ENCODE results near the gene ALDH1B1.
"Not testable (repeated sequence)": the region's sequence is repeated elsewhere in the genome, so short reads cannot be mapped to it uniquely, and the experiment has no call there.

ALDH1B1 gene

GRCh38 chr9:38396371-38396671 is 3.8 kb downstream of the ALDH1B1 start:
- Mint-ChIP-seq H3K27ac (no peak overlapping the region), H3K4me3 (no peak overlapping the region), H3K9me3 (no peaks in the 10 kb centered on the region), H3K4me1 (peaks cover 33% of the 10 kb centered on the region), H3K27me3 (ENCODE audit: low read depth) (peaks cover 7% of the 10 kb centered on the region), H3K36me3 (ENCODE audit: low read depth) (peaks cover 44% of the 10 kb centered on the region)
- TF ChIP-seq, protein P1, sequence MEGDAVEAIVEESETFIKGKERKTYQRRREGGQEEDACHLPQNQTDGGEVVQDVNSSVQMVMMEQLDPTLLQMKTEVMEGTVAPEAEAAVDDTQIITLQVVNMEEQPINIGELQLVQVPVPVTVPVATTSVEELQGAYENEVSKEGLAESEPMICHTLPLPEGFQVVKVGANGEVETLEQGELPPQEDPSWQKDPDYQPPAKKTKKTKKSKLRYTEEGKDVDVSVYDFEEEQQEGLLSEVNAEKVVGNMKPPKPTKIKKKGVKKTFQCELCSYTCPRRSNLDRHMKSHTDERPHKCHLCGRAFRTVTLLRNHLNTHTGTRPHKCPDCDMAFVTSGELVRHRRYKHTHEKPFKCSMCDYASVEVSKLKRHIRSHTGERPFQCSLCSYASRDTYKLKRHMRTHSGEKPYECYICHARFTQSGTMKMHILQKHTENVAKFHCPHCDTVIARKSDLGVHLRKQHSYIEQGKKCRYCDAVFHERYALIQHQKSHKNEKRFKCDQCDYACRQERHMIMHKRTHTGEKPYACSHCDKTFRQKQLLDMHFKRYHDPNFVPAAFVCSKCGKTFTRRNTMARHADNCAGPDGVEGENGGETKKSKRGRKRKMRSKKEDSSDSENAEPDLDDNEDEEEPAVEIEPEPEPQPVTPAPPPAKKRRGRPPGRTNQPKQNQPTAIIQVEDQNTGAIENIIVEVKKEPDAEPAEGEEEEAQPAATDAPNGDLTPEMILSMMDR (IDR thresholded peaks at IDR 0.05; ENCODE audit: unreplicated experiment in 3 of 3) = no peak

DNA sequence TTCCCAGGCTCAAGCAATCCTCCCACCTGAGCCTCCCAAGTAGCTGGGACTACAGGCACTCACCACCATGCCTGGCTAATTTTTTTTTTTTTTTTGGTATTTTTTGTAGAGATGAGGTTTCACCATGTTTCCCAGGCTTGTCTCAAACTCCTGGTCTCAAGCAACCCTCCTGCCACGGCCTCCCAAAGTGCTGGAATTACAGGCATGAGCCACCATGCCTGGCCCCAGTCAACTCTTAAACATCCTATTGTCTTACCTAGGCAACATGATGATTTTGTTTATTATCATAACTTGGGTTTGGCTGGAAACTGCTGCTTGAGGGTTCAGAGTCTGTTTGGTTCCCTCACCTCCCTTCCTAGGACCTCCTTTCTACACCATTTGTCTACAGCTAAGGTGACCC is 6.7 kb downstream of the ALDH1B1 start:
- H3K27ac Mint-ChIP-seq, H3K9me3 Mint-ChIP-seq, H3K4me3 Mint-ChIP-seq: not testable (repeated sequence)
- H3K27me3 Mint-ChIP-seq (ENCODE audit: low read depth) = peaks cover 25% of the 10 kb centered on the region
- peaks cover 44% of the 10 kb centered on the region for H3K36me3 Mint-ChIP-seq (ENCODE audit: low read depth)
- peaks cover 17% of the 10 kb centered on the region for H3K4me1 Mint-ChIP-seq

- Mint-ChIP-seq H3K27ac (no peak overlapping the region), H3K36me3 (ENCODE audit: low read depth) (peaks cover 24% of the 10 kb centered on the region), H3K4me1 (peaks cover 11% of the 10 kb centered on the region), H3K4me3 (no peak overlapping the region), H3K9me3 (no peaks in the 10 kb centered on the region), H3K27me3 (ENCODE audit: low read depth) (peaks cover 34% of the 10 kb centered on the region)
- TF ChIP-seq, protein P1 (IDR thresholded peaks at IDR 0.05; ENCODE audit: unreplicated experiment in 3 of 3) = no peak
Measured at GRCh38 chr9:38401994-38402393, 9.5 kb downstream of the ALDH1B1 start.

GRCh38 chr9:38404314-38404713 is 11.8 kb downstream of the ALDH1B1 start:
- Mint-ChIP-seq H3K4me3 (no peak overlapping the region), H3K4me1 (peaks cover 5% of the 10 kb centered on the region), H3K27ac (no peak overlapping the region), H3K27me3 (ENCODE audit: low read depth) (peaks cover 40% of the 10 kb centered on the region), H3K9me3 (no peaks in the 10 kb centered on the region), H3K36me3 (ENCODE audit: low read depth) (peaks cover 3% of the 10 kb centered on the region)
- TF ChIP-seq, protein P1 (IDR thresholded peaks at IDR 0.05; ENCODE audit: unreplicated experiment in 3 of 3) = no peak

- H3K27ac Mint-ChIP-seq = no peak overlapping the region
- H3K36me3 Mint-ChIP-seq (ENCODE audit: low read depth) = no peaks in the 10 kb centered on the region
- peaks cover 5% of the 10 kb centered on the region for H3K4me1 Mint-ChIP-seq
- no peaks in the 10 kb centered on the region for H3K9me3 Mint-ChIP-seq
- H3K4me3 Mint-ChIP-seq = no peak overlapping the region
- TF ChIP-seq, protein P1 (IDR thresholded peaks at IDR 0.05; ENCODE audit: unreplicated experiment in 3 of 3) = no peak
- peaks cover 40% of the 10 kb centered on the region for H3K27me3 Mint-ChIP-seq (ENCODE audit: low read depth)
Measured at GRCh38 chr9:38405785-38406184, 13.3 kb downstream of the ALDH1B1 start.

DNA sequence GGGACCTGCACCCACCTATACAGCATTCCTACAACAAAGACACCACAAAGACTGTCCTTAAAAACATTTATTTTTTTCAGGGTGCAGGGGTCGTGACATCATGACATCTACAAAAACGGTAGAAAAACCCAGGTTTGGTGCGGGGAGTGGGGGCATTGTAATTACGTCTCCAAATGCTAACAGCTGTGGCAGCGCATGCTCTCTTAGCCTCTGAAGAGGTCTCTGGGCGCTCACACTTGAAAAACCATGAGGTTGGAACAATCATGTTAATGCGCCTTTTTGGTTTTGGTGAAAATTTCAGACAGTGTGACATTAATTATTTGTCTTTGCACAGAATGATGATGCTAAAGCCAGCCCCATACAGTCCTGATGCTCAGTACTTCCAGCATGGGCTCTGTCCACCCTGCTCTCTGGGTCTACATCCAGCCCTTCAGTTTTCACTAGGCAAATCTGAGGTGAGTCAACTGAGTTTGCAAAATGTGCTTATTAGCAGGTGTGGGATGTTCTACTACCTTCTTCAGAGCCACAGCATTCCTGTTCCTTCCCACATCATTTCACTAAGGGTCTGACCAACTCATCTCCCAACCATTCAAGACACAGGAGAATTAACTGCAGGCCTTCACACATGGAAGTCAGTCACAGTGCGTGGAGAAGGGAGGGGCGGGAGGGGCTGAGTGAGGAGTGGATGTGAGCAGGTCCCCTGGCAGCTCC is 14.1 kb downstream of the ALDH1B1 start:
- Mint-ChIP-seq H3K36me3 (ENCODE audit: low read depth) (no peaks in the 10 kb centered on the region), H3K4me3 (no peak overlapping the region), H3K27ac (no peak overlapping the region), H3K4me1 (peaks cover 5% of the 10 kb centered on the region), H3K9me3 (no peaks in the 10 kb centered on the region), H3K27me3 (ENCODE audit: low read depth) (peaks cover 41% of the 10 kb centered on the region)
- TF ChIP-seq, protein P1 (IDR thresholded peaks at IDR 0.05; ENCODE audit: unreplicated experiment in 3 of 3) = no peak

Data from nephron (organoid).